ENCODE measurements around the gene RNF144A.

Gene RNF144A

GRCh38 chr2:6937157-6937556 is 19.9 kb downstream of the RNF144A start:
- Histone ChIP-seq H3K4me3 (ENCODE audit: low read depth, low read length) (no peak overlapping the region), H3K9me3 (ENCODE audit: severe bottlenecking) (no peaks in the 10 kb centered on the region), H3K27me3 (ENCODE audit: insufficient read depth, low read depth, severe bottlenecking) (no peaks in the 10 kb centered on the region), H3K36me3 (peaks cover 15% of the 10 kb centered on the region), H3K27ac (no peak overlapping the region)
- TF ChIP-seq CTCF (IDR thresholded peaks at IDR 0.05; ENCODE audit: low read depth, low read length), result no peak
- no peak for DNase-seq

GRCh38 chr2:6937582-6937981 is 20.4 kb downstream of the RNF144A start:
- no peak for TF ChIP-seq CTCF (IDR thresholded peaks at IDR 0.05; ENCODE audit: low read depth, low read length)
- no peaks in the 10 kb centered on the region for H3K27me3 ChIP-seq (ENCODE audit: insufficient read depth, low read depth, severe bottlenecking)
- no peak overlapping the region for H3K27ac ChIP-seq
- H3K9me3 ChIP-seq (ENCODE audit: severe bottlenecking), result no peaks in the 10 kb centered on the region
- peaks cover 19% of the 10 kb centered on the region for H3K36me3 ChIP-seq
- no peak for DNase-seq
- no peak overlapping the region for H3K4me3 ChIP-seq (ENCODE audit: low read depth, low read length)

GRCh38 chr2:6939071-6939470 is 21.9 kb downstream of the RNF144A start:
- no peak for TF ChIP-seq CTCF (IDR thresholded peaks at IDR 0.05; ENCODE audit: low read depth, low read length)
- H3K4me3 ChIP-seq (ENCODE audit: low read depth, low read length), result no peak overlapping the region
- DNase-seq, result no peak

GRCh38 chr2:6940820-6941219 is 23.6 kb downstream of the RNF144A start:
- Histone ChIP-seq H3K27ac (no peak overlapping the region), H3K27me3 (ENCODE audit: insufficient read depth, low read depth, severe bottlenecking) (no peaks in the 10 kb centered on the region), H3K9me3 (ENCODE audit: severe bottlenecking) (no peaks in the 10 kb centered on the region), H3K4me3 (ENCODE audit: low read depth, low read length) (no peak overlapping the region), H3K36me3 (peaks cover 47% of the 10 kb centered on the region)
- TF ChIP-seq CTCF (IDR thresholded peaks at IDR 0.05; ENCODE audit: low read depth, low read length), result no peak
- DNase-seq, result no peak

More at GRCh38 chr2:6939071-6939470, 21.9 kb downstream of the RNF144A start:
- H3K27ac ChIP-seq, result no peak overlapping the region
- no peaks in the 10 kb centered on the region for H3K27me3 ChIP-seq (ENCODE audit: insufficient read depth, low read depth, severe bottlenecking)
- H3K9me3 ChIP-seq (ENCODE audit: severe bottlenecking), result no peaks in the 10 kb centered on the region
- peaks cover 32% of the 10 kb centered on the region for H3K36me3 ChIP-seq

GRCh38 chr2:6941299-6942046 is 24.3 kb downstream of the RNF144A start:
- H3K27me3 ChIP-seq (ENCODE audit: insufficient read depth, low read depth, severe bottlenecking), result no peaks in the 10 kb centered on the region
- no peak overlapping the region for H3K27ac ChIP-seq
- no peak for DNase-seq
- H3K36me3 ChIP-seq, result peaks cover 51% of the 10 kb centered on the region
- H3K9me3 ChIP-seq (ENCODE audit: severe bottlenecking), result no peaks in the 10 kb centered on the region
- H3K4me3 ChIP-seq (ENCODE audit: low read depth, low read length), result no peak overlapping the region
- TF ChIP-seq CTCF (IDR thresholded peaks at IDR 0.05; ENCODE audit: low read depth, low read length), result no peak

- TF ChIP-seq CTCF (IDR thresholded peaks at IDR 0.05; ENCODE audit: low read depth, low read length), result no peak
- no peak overlapping the region for H3K4me3 ChIP-seq (ENCODE audit: low read depth, low read length)
- no peak for DNase-seq
- H3K27ac ChIP-seq, result no peak overlapping the region
- no peaks in the 10 kb centered on the region for H3K27me3 ChIP-seq (ENCODE audit: insufficient read depth, low read depth, severe bottlenecking)
- peaks cover 51% of the 10 kb centered on the region for H3K36me3 ChIP-seq
- no peaks in the 10 kb centered on the region for H3K9me3 ChIP-seq (ENCODE audit: severe bottlenecking)
These were observed 25.6 kb downstream of the RNF144A start for GRCh38 chr2:6942848-6943247.

Data from WERI-Rb-1 (cell line).